HuH-7.5 (cell line): ENCODE results near the gene TMEM151B.
"Not testable (repeated sequence)": the region's sequence is repeated elsewhere in the genome, so short reads cannot be mapped to it uniquely, and the experiment has no call there.

Experiments used
- DNase-seq: peaks from one replicate; pipeline ENCODE4 v3.0.0; 2011; ENCODE audit warnings: low spot score

TMEM151B gene

GRCh38 chr6:44333942-44334341 lies 63.7 kb downstream of the TMEM151B start:
- DNase-seq, result no peak

- DNase-seq, result no peak
Measured at GRCh38 chr6:44335631-44336030, 65.4 kb downstream of the TMEM151B start.

- peak; percentile 20 for DNase-seq
Measured at GRCh38 chr6:44338228-44339122, 68.2 kb downstream of the TMEM151B start.

- no peak for DNase-seq
Measured at GRCh38 chr6:44339301-44339700, 69.1 kb downstream of the TMEM151B start.

- no peak for DNase-seq
Measured at GRCh38 chr6:44339763-44340625, 69.7 kb downstream of the TMEM151B start.

GRCh38 chr6:44341095-44341890 lies 71.0 kb downstream of the TMEM151B start:
- DNase-seq, result no peak

- no peak for DNase-seq
Measured at GRCh38 chr6:44342052-44342451, 71.8 kb downstream of the TMEM151B start.

GRCh38 chr6:44342489-44342888 lies 72.2 kb downstream of the TMEM151B start, which contains the start of gene SPATS1:
Gene SPATS1 (plus strand): TSS chr6:44342650. CDS start chr6:44343096, 446 bp downstream.
- DNase-seq, result no peak

- DNase-seq, result not testable (repeated sequence)
Measured at GRCh38 chr6:44346818-44347217, 76.6 kb downstream of the TMEM151B start.

GRCh38 chr6:44349904-44350649 lies 79.8 kb downstream of the TMEM151B start:
- no peak for DNase-seq

- not testable (repeated sequence) for DNase-seq
Measured at GRCh38 chr6:44350650-44350994, 80.4 kb downstream of the TMEM151B start.

GRCh38 chr6:44352259-44352658 lies 82.0 kb downstream of the TMEM151B start:
- DNase-seq, result no peak

GRCh38 chr6:44353336-44353735 lies 83.1 kb downstream of the TMEM151B start:
- DNase-seq, result no peak

- DNase-seq, result no peak
Measured at GRCh38 chr6:44355640-44356039, 85.4 kb downstream of the TMEM151B start.

GRCh38 chr6:44356487-44356886 lies 86.2 kb downstream of the TMEM151B start:
- DNase-seq, result no peak
